ENCODE data around the gene BRMS1L.

GRCh38 chr14:35900741-35901140 lies 74.6 kb downstream of the BRMS1L start:
- TF ChIP-seq POLR2A (IDR thresholded peaks at IDR 0.05; ENCODE audit: low read length), result no peak
- TF ChIP-seq GATA1 (IDR thresholded peaks at IDR 0.05; ENCODE audit: low read depth, low read length), result no peak

Measured in erythroblast (primary cell).